ENCODE results near the gene WWC2. TPM values are rescaled to one million over a fixed set of nuclear protein-coding genes. Genes with fewer than 3 reads are reported as not detected.

The WWC2 gene
- total RNA-seq, 4 donors from 2014 or later = 7.4 to 24.8 (median 8.0) TPM

DNA sequence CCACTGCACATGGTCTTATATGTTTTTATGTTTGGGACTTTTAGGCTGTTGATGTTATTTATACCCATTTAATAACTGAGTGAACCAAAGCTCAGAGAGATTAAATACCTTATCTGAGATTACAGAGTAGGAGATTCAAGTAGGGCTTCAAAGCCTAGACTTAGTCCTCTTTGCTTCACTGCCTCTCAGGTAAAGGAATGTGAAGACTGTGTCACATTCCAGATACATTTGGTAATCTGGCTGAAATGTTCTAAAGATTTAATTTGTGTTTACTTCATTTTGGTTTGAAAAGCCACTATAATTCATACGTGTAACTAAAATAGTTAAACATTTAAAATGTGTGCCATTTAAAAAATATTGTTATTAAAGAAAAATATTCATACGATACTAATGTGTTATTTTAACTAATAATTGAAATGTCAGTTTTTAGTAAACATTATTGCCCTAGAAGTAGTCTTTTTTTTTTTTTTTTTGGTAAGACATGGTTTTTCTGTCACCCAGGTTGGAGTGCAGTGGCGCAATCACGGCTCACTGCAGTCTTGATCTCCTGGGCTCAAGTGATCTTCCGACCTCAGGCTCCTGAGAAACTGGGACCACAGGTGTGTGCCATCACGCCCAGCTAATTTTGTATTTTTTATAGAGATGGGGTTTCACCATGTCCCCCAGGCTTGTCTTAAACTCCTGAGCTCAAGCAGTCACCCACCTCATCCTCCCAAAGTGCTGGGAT, 54.3 kb downstream of the WWC2 start:
- no peak for DNase-seq
- no peaks in the 10 kb centered on the region for H3K4me1 ChIP-seq
- no peaks in the 10 kb centered on the region for H3K27me3 ChIP-seq
- H3K27ac ChIP-seq = no peak overlapping the region
- TF ChIP-seq, protein P1, sequence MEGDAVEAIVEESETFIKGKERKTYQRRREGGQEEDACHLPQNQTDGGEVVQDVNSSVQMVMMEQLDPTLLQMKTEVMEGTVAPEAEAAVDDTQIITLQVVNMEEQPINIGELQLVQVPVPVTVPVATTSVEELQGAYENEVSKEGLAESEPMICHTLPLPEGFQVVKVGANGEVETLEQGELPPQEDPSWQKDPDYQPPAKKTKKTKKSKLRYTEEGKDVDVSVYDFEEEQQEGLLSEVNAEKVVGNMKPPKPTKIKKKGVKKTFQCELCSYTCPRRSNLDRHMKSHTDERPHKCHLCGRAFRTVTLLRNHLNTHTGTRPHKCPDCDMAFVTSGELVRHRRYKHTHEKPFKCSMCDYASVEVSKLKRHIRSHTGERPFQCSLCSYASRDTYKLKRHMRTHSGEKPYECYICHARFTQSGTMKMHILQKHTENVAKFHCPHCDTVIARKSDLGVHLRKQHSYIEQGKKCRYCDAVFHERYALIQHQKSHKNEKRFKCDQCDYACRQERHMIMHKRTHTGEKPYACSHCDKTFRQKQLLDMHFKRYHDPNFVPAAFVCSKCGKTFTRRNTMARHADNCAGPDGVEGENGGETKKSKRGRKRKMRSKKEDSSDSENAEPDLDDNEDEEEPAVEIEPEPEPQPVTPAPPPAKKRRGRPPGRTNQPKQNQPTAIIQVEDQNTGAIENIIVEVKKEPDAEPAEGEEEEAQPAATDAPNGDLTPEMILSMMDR (IDR thresholded peaks at IDR 0.05) = no peak
- TF ChIP-seq POLR2A (IDR thresholded peaks at IDR 0.05) = no peak
- H3K36me3 ChIP-seq = no peaks in the 10 kb centered on the region
- intact Hi-C loops (cut with DNase I) = no loop called here
- H3K9me3 ChIP-seq = no peaks in the 10 kb centered on the region
- WGBS, 2 donors = 92 to 93% methylated on average over 6 of the region's 6 CpGs
- H3K4me3 ChIP-seq = no peak overlapping the region

DNA sequence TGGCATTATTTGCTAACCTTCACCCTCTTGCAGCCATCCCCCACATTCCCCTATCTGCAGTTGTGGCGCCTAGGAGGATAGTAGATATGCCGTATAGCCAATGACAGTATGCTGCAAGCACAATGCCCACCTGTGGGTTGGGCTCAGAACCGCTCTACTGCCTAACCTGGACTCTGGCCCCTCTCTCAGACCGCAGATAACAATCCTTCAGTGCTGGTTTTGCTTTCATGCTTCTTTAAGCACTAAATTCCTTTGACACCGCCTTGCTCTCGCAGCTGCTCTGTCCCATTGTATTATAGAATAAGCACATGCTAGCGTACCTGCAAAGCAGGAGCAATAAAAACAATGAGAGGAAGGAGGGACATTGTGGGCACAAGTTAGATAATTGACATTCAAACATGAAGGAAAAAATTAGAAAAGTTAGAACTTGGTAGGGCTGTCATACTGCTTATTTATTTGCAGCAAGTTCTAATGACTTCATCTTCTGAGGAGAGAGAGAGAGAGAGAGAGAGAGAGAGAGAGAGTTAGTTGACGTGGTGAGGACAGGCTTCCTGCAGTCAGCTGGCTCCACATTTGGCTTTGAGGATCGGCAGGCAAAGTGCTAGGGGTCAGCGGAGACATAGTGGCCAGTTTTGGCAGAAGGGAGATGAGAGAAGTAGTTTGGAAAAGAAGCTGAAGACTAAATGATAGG, 55.8 kb downstream of the WWC2 start:
- 65 to 79% methylated on average over 9 to 10 of the region's 10 CpGs for WGBS, 2 donors
- TF ChIP-seq, protein P1 (IDR thresholded peaks at IDR 0.05) = no peak
- TF ChIP-seq POLR2A (IDR thresholded peaks at IDR 0.05) = no peak
- no peaks in the 10 kb centered on the region for H3K36me3 ChIP-seq
- no peak overlapping the region for H3K27ac ChIP-seq
- no peak overlapping the region for H3K4me3 ChIP-seq
- no peaks in the 10 kb centered on the region for H3K4me1 ChIP-seq
- H3K27me3 ChIP-seq = no peaks in the 10 kb centered on the region
- intact Hi-C loops (cut with DNase I) = no loop called here
- DNase-seq = no peak
- no peaks in the 10 kb centered on the region for H3K9me3 ChIP-seq

DNA sequence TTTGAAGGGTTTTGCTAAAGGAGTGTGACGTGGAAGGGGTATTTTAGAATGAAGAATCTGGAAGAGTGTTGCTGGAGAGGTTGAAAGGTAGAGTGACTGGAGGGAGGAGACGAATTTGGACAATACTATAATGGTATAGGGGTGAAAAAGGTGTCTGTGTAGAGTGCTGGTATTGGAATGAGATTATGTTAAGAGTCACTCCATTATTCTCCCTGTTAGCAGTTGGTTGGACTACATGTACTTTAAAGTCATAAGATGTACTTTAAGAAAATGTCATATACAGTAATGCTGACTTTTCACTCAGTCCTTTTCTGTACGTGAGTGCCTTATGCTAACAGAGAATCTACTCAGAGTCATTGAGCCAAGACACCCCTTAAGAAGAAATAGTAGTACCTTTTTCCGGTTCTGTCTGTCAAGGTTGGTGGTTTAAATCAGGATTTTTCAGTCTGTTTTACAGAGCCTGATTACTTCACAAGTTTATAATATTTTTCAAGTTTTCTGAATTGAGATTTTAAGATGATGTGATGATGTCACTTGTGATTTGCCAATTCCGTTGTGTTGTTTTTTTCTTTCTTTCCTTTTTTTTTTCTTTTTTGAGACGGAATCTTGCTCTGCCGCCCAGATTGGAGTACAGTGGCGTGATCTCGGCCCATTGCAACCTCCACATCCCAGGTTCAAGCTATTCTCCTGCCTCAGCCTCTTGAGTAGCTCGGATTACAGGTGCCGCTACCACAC, 56.6 kb downstream of the WWC2 start:
- WGBS, 2 donors = 86 to 87% methylated on average over 11 of the region's 11 CpGs
- Histone ChIP-seq H3K4me3 (no peak overlapping the region), H3K27ac (no peak overlapping the region), H3K4me1 (no peaks in the 10 kb centered on the region), H3K9me3 (no peaks in the 10 kb centered on the region), H3K27me3 (no peaks in the 10 kb centered on the region), H3K36me3 (no peaks in the 10 kb centered on the region)
- no peak for DNase-seq
- TF ChIP-seq, protein P1 (IDR thresholded peaks at IDR 0.05) = no peak
- TF ChIP-seq POLR2A (IDR thresholded peaks at IDR 0.05) = no peak
- intact Hi-C loops (cut with DNase I) = no loop called here

DNA sequence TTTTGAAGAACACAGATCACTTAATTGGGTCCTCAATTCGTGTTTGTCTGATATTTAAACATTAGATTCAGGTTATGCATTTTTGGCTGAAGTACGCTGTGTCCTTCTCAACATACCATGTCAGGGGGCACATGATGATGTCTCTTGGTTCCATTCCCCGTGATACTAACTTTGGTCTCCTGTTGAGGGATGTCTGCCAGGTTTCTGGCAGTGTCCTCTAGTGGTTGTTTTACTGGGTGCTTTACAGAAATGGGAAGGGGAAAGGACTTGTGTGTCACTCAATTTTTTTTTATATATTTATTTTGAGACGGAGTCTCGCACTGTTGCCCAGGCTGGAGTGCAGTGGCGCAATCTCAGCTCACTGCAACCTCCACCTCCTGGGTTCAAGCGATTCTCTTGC, 58.2 kb downstream of the WWC2 start:
- Histone ChIP-seq H3K4me3 (no peak overlapping the region), H3K36me3 (no peaks in the 10 kb centered on the region), H3K27ac (no peak overlapping the region), H3K9me3 (no peaks in the 10 kb centered on the region), H3K4me1 (no peaks in the 10 kb centered on the region), H3K27me3 (no peaks in the 10 kb centered on the region)
- intact Hi-C loops (cut with DNase I) = no loop called here
- no peak for DNase-seq
- 86 to 92% methylated on average over 7 of the region's 7 CpGs for WGBS, 2 donors
- TF ChIP-seq, protein P1 (IDR thresholded peaks at IDR 0.05) = no peak
- no peak for TF ChIP-seq POLR2A (IDR thresholded peaks at IDR 0.05)

DNA sequence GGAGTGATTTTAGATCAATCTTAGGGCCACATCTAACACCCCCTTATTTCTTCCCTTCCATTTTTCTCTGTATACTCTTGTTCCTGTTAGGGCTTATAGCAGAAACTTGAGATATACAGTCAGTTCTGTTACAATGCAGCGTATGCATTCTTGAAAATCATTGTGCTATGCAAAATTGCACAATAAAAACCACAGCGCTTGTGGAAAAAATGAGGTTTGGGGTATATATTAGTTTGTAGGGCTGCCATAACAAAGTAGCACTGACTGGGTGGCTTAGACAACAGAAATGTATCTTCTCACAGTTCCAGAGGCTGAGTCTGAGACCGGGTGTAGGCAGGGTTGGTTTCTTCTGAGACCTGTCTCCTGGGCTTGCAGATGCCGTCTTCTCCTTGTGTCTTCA, 59.0 kb downstream of the WWC2 start:
- H3K4me3 ChIP-seq = no peak overlapping the region
- intact Hi-C loops (cut with DNase I) = no loop called here
- H3K36me3 ChIP-seq = no peaks in the 10 kb centered on the region
- WGBS, 2 donors = 67 to 72% methylated on average over 4 of the region's 4 CpGs
- H3K4me1 ChIP-seq = no peaks in the 10 kb centered on the region
- no peak overlapping the region for H3K27ac ChIP-seq
- no peaks in the 10 kb centered on the region for H3K9me3 ChIP-seq
- TF ChIP-seq POLR2A (IDR thresholded peaks at IDR 0.05) = no peak
- TF ChIP-seq, protein P1 (IDR thresholded peaks at IDR 0.05) = no peak
- no peak for DNase-seq
- no peaks in the 10 kb centered on the region for H3K27me3 ChIP-seq

Data from esophagus squamous epithelium (tissue), 5 donors.